Anterior cingulate cortex (tissue), 58 donors: Measurements from ENCODE around the gene ZNF335.
"Not testable (repeated sequence)": the region's sequence is repeated elsewhere in the genome, so short reads cannot be mapped to it uniquely, and the experiment has no call there.

ENCODE experiments used
- DNase-seq, 58 donors: peaks; one replicate each; lab custom pipeline; 2025; lab: John Stamatoyannopoulos, UW

Gene ZNF335

GRCh38 chr20:46004889-46005473, 33.0 kb upstream of the ZNF335 start:
- peak in 14 of 58 donors; percentile 6 to 54 (median 16) for DNase-seq

- DNase-seq: peak in 1 of 58 donors; percentile 18
Observed at GRCh38 chr20:46004187-46004586, 32.2 kb upstream of the ZNF335 start.

- DNase-seq: no peak
Observed at GRCh38 chr20:46002008-46002407, 30.0 kb upstream of the ZNF335 start.

- no peak for DNase-seq
Observed at GRCh38 chr20:46001498-46001897, 29.5 kb upstream of the ZNF335 start.

- DNase-seq: no peak
Observed at GRCh38 chr20:46000262-46000996, 28.4 kb upstream of the ZNF335 start.

- no peak for DNase-seq
Observed at GRCh38 chr20:45999557-46000261, 27.7 kb upstream of the ZNF335 start.

GRCh38 chr20:45998761-45999160, 26.8 kb upstream of the ZNF335 start:
- peak in 5 of 58 donors; percentile 9 to 19 (median 10) for DNase-seq

GRCh38 chr20:45998337-45998736, 26.3 kb upstream of the ZNF335 start:
- no peak for DNase-seq

GRCh38 chr20:45997187-45997586, 25.2 kb upstream of the ZNF335 start:
- DNase-seq: no peak

- DNase-seq: not testable (repeated sequence)
Observed at GRCh38 chr20:45995495-45996097, 23.6 kb upstream of the ZNF335 start.

GRCh38 chr20:45994761-45995493, 22.9 kb upstream of the ZNF335 start:
- DNase-seq: no peak

- no peak for DNase-seq
Observed at GRCh38 chr20:45993197-45993951, 21.4 kb upstream of the ZNF335 start.

- DNase-seq: no peak
Observed at GRCh38 chr20:45991616-45992015, 19.6 kb upstream of the ZNF335 start.

GRCh38 chr20:45988830-45989229, 16.8 kb upstream of the ZNF335 start:
- DNase-seq: not testable (repeated sequence)

- peak in 46 of 58 donors; percentile 12 to 83 (median 33) for DNase-seq
Observed at GRCh38 chr20:45987108-45987780, 15.2 kb upstream of the ZNF335 start.

- DNase-seq: no peak
Observed at GRCh38 chr20:45985573-45985972, 13.6 kb upstream of the ZNF335 start.

- DNase-seq: no peak
Observed at GRCh38 chr20:45983279-45983743, 11.3 kb upstream of the ZNF335 start.

GRCh38 chr20:45981261-45981660, 9.3 kb upstream of the ZNF335 start:
- DNase-seq: no peak

- DNase-seq: no peak
Observed at GRCh38 chr20:45976086-45976485, 4.1 kb upstream of the ZNF335 start.
